ENCODE results near the gene DLST. TPM values are rescaled to one million over a fixed set of nuclear protein-coding genes. Genes with fewer than 3 reads are reported as not detected.
A peak's percentile ranks its signal among the peaks of the same experiment; 100 is the strongest.

Gene DLST
- polyA plus RNA-seq, 1 of the 3 experiments (the other 2 are of a cell fraction): 92.3 TPM

GRCh38 chr14:74853581-74853980 is 28.1 kb upstream of the DLST start:
- POLR2A ChIA-PET: no interaction called here
- Histone ChIP-seq H2AFZ (ENCODE audit: low read depth) (no peak overlapping the region), H3K4me3 (ENCODE audit: low read depth in 2 of 2, low read length in 1 of 2) (no peak overlapping the region), H3K9me3 (no peaks in the 10 kb centered on the region), H3K9me2 (no peaks in the 10 kb centered on the region), H3F3A (replicated peaks; ENCODE audit: insufficient read depth) (peaks cover 3% of the 10 kb centered on the region), H3K36me3 (replicated peaks in 1 of 2; ENCODE audit: control insufficient read depth in 1 of 2, insufficient read depth in 2 of 2, low read length in 1 of 2) (no peaks in the 10 kb centered on the region), H4K20me1 (ENCODE audit: insufficient read depth) (no peaks in the 10 kb centered on the region), H3K9ac (no peak overlapping the region), H3K27ac (ENCODE audit: low read depth in 2 of 2, low read length in 1 of 2) (peak overlapping the region; percentile 69 to 90; a peak in 3 of 4 replicates), H3K4me2 (peak overlapping the region; percentile 42; the same call in 1 of the 2 replicates), H3K4me1 (ENCODE audit: control insufficient read depth in 1 of 2, insufficient read depth in 2 of 2, low read depth in 1 of 2, low read length in 1 of 2) (peaks cover 0 to 29% of the 10 kb centered on the region in 2 experiments; a peak in 2 of 4 replicates), H3K79me2 (ENCODE audit: insufficient read depth) (no peaks in the 10 kb centered on the region), H3K27me3 (ENCODE audit: insufficient read depth) (no peaks in the 10 kb centered on the region)
- 84% methylated on average over 4 of the region's 4 CpGs for WGBS (ENCODE audit: low lambda C conversion rate)
- DNase-seq: no peak
- CTCF ChIA-PET: interaction anchor here (1.0 to 20.8 kb wide), 5 partner anchors 8 to 93 kb away, joined by 3 to 537 read pairs (median 13); no protein-coding TSS in a partner anchor
- TF ChIP-seq FOSL2 (IDR thresholded peaks at IDR 0.05; ENCODE audit: borderline replicate concordance, low read depth): no peak
- no peak for TF ChIP-seq RXRA (IDR thresholded peaks at IDR 0.05; ENCODE audit: borderline replicate concordance, low read depth)
- no peak for TF ChIP-seq TEAD4 (IDR thresholded peaks at IDR 0.05; ENCODE audit: borderline replicate concordance, insufficient read depth)
- no peak for TF ChIP-seq TCF12 (IDR thresholded peaks at IDR 0.05)
- no peak for TF ChIP-seq RCOR1 (IDR thresholded peaks at IDR 0.05; ENCODE audit: low read length)

- no peak overlapping the region for H3K9ac ChIP-seq
- no peaks in the 10 kb centered on the region for H3K9me3 ChIP-seq
- ChIA-PET CTCF (interaction anchor here (0.9 to 20.8 kb wide), 5 partner anchors 6 to 91 kb away, joined by 3 to 537 read pairs (median 13); no protein-coding TSS in a partner anchor), POLR2A (no interaction called here)
- no peaks in the 10 kb centered on the region for H3K27me3 ChIP-seq (ENCODE audit: insufficient read depth)
- H3K79me2 ChIP-seq (ENCODE audit: insufficient read depth): no peaks in the 10 kb centered on the region
- 93% methylated on average over 7 of the region's 7 CpGs for WGBS (ENCODE audit: low lambda C conversion rate)
- H3K36me3 ChIP-seq (replicated peaks in 1 of 2; ENCODE audit: control insufficient read depth in 1 of 2, insufficient read depth in 2 of 2, low read length in 1 of 2): no peaks in the 10 kb centered on the region
- H3K4me3 ChIP-seq (ENCODE audit: low read depth in 2 of 2, low read length in 1 of 2): no peak overlapping the region
- TF ChIP-seq REST (IDR thresholded peaks at IDR 0.05; ENCODE audit: low read depth, low read length) (no peak), USF1 (IDR thresholded peaks at IDR 0.05; ENCODE audit: borderline replicate concordance, low read depth) (no peak), EP300 (IDR thresholded peaks at IDR 0.05; ENCODE audit: borderline replicate concordance in 1 of 2, low read depth in 1 of 2, low read length in 1 of 2) (no peak), GABPA (IDR thresholded peaks at IDR 0.05; ENCODE audit: low read depth) (no peak), FOXJ3 (CRISPR knock-in tag; IDR thresholded peaks at IDR 0.05) (no peak), JUND (IDR thresholded peaks at IDR 0.05) (no peak), EZH2phosphoT487 (IDR thresholded peaks at IDR 0.05; ENCODE audit: borderline replicate concordance, low read depth) (no peak), SIN3A (IDR thresholded peaks at IDR 0.05; ENCODE audit: borderline replicate concordance, low read depth, low read length) (no peak), RFX5 (IDR thresholded peaks at IDR 0.05; ENCODE audit: low read length) (no peak)
- H2AFZ ChIP-seq (ENCODE audit: low read depth): no peak overlapping the region
- no peak for DNase-seq
- H3F3A ChIP-seq (replicated peaks; ENCODE audit: insufficient read depth): peaks cover 3% of the 10 kb centered on the region
- no peak overlapping the region for H3K4me2 ChIP-seq
- H4K20me1 ChIP-seq (ENCODE audit: insufficient read depth): no peaks in the 10 kb centered on the region
- no peak overlapping the region for H3K27ac ChIP-seq (ENCODE audit: low read depth in 2 of 2, low read length in 1 of 2)
- H3K4me1 ChIP-seq (ENCODE audit: control insufficient read depth in 1 of 2, insufficient read depth in 2 of 2, low read depth in 1 of 2, low read length in 1 of 2): peaks cover 0 to 25% of the 10 kb centered on the region in 2 experiments; a peak in 2 of 4 replicates
- H3K9me2 ChIP-seq: no peaks in the 10 kb centered on the region
Measured at GRCh38 chr14:74855021-74855420, 26.7 kb upstream of the DLST start.
